ENCODE measurements around the gene NAPSA. TPM values are rescaled to one million over a fixed set of nuclear protein-coding genes. Genes with fewer than 3 reads are reported as not detected.

Gene NAPSA
- total RNA-seq, 1 donor from 2014 or later, result under 0.01 TPM

- DNase-seq (ENCODE audit: low read depth in 2 of 2), result no peak
Measured at GRCh38 chr19:50384685-50385535, 19.5 kb upstream of the NAPSA start.

- peak; percentile 94 to 98 for DNase-seq (ENCODE audit: low read depth in 2 of 2)
Measured at GRCh38 chr19:50383852-50384684, 18.6 kb upstream of the NAPSA start, which contains the start of gene POLD1. Gene POLD1, plus strand, starts transcription at chr19:50384347. Its CDS starts 14,505 bp downstream, at chr19:50398852.

- no peak for DNase-seq (ENCODE audit: low read depth in 2 of 2)
Measured at GRCh38 chr19:50383001-50383851, 17.8 kb upstream of the NAPSA start.

- no peak for DNase-seq (ENCODE audit: low read depth in 2 of 2)
Measured at GRCh38 chr19:50381881-50382729, 16.7 kb upstream of the NAPSA start.

GRCh38 chr19:50380751-50381151 is 15.3 kb upstream of the NAPSA start:
- DNase-seq (ENCODE audit: low read depth in 2 of 2), result no peak

- DNase-seq (ENCODE audit: low read depth in 2 of 2), result no peak
Measured at GRCh38 chr19:50380137-50380536, 14.7 kb upstream of the NAPSA start.

- no peak for DNase-seq (ENCODE audit: low read depth in 2 of 2)
Measured at GRCh38 chr19:50379602-50380001, 14.2 kb upstream of the NAPSA start.

GRCh38 chr19:50378863-50379236 is 13.4 kb upstream of the NAPSA start:
- no peak for DNase-seq (ENCODE audit: low read depth in 2 of 2)

GRCh38 chr19:50378169-50378862 is 12.9 kb upstream of the NAPSA start:
- no peak for DNase-seq (ENCODE audit: low read depth in 2 of 2)

GRCh38 chr19:50377517-50377916 is 12.1 kb upstream of the NAPSA start:
- no peak for DNase-seq (ENCODE audit: low read depth in 2 of 2)

- peak in 1 of 2 donors; percentile 26 for DNase-seq (ENCODE audit: low read depth in 2 of 2)
Measured at GRCh38 chr19:50377051-50377461, 11.6 kb upstream of the NAPSA start.

- peak; percentile 97 for DNase-seq (ENCODE audit: low read depth in 2 of 2)
Measured at GRCh38 chr19:50376166-50377050, 11.0 kb upstream of the NAPSA start, which contains the start of gene NR1H2. Gene NR1H2, plus strand, starts transcription at chr19:50376457. Its CDS starts 1,149 bp downstream, at chr19:50377606.

- no peak for DNase-seq (ENCODE audit: low read depth in 2 of 2)
Measured at GRCh38 chr19:50371914-50372475, 6.6 kb upstream of the NAPSA start.

GRCh38 chr19:50368649-50369570 is 3.5 kb upstream of the NAPSA start:
- peak; percentile 74 to 76 for DNase-seq (ENCODE audit: low read depth in 2 of 2)

- DNase-seq (ENCODE audit: low read depth in 2 of 2), result no peak
Measured at GRCh38 chr19:50362656-50363424, 2.6 kb downstream of the NAPSA start.

- DNase-seq (ENCODE audit: low read depth in 2 of 2), result no peak
Measured at GRCh38 chr19:50362030-50362412, 3.4 kb downstream of the NAPSA start.

All from dermis microvascular lymphatic vessel endothelial cell (primary cell).